GM23338 (cell line): ENCODE results near the gene TPX2. TPM values are rescaled to one million over a fixed set of nuclear protein-coding genes. Genes with fewer than 3 reads are reported as not detected.

ENCODE experiments used
- ATAC-seq: fragments of 200-7000 bp; cut with Tn5 transposase; 3 replicates; pipeline ENCODE4 v1.9.1; 2020
- DNase-seq: peaks from one replicate; pipeline ENCODE4 v3.0.0-alpha.2; 2015; ENCODE audit warnings: low spot score
- H2AFZ ChIP-seq: fragments of 200-600 bp; sonication (generic); 2 replicates; pipeline ENCODE4 v1.8.0; 2016; ENCODE audit warnings: antibody characterized with exemption, mild to moderate bottlenecking, moderate library complexity
- H3F3A ChIP-seq: fragments of 200-600 bp; sonication (generic); replicated peaks from 2 replicates; pipeline ENCODE4 v1.8.0; 2017; ENCODE audit warnings: antibody characterized with exemption, mixed run types, low read depth
- H3K27ac ChIP-seq: fragments of 200-600 bp; sonication (generic); 2 replicates; pipeline ENCODE4 v1.6.1; 2016; ENCODE audit warnings: low read depth
- H3K27me3 ChIP-seq: fragments of 200-600 bp; sonication (generic); 2 replicates; pipeline ENCODE4 v1.8.0; 2016; ENCODE audit warnings: mild to moderate bottlenecking, mixed run types, moderate library complexity; ENCODE audit not compliant: insufficient read depth
- H3K36me3 ChIP-seq: fragments of 200-600 bp; sonication (generic); 2 replicates; pipeline ENCODE4 v1.8.0; 2016; ENCODE audit warnings: mild to moderate bottlenecking; ENCODE audit not compliant: insufficient read depth
- H3K4me1 ChIP-seq: fragments of 200-600 bp; sonication (generic); 2 replicates; pipeline ENCODE4 v1.8.0; 2016; ENCODE audit warnings: mild to moderate bottlenecking, moderate library complexity; ENCODE audit not compliant: insufficient read depth
- H3K4me2 ChIP-seq: fragments of 200-600 bp; sonication (generic); 2 replicates; pipeline ENCODE4 v1.7.1; 2017; ENCODE audit warnings: mixed run types
- H3K4me3 ChIP-seq: fragments of 200-600 bp; sonication (generic); 2 replicates; pipeline ENCODE4 v1.6.1; 2016; ENCODE audit warnings: mixed run types
- H3K79me2 ChIP-seq: fragments of 200-600 bp; sonication (generic); replicated peaks from 2 replicates; pipeline ENCODE4 v1.8.0; 2017; ENCODE audit warnings: mild to moderate bottlenecking; ENCODE audit not compliant: insufficient read depth
- H3K9me2 ChIP-seq: fragments of 200-600 bp; sonication (generic); 2 replicates; pipeline ENCODE4 v1.8.0; 2017; ENCODE audit not compliant: insufficient read depth
- H4K20me1 ChIP-seq: fragments of 200-600 bp; sonication (generic); replicated peaks from 2 replicates; pipeline ENCODE4 v1.8.0; 2017; ENCODE audit warnings: mild to moderate bottlenecking; ENCODE audit not compliant: insufficient read depth
- H3K27ac Mint-ChIP-seq: 2 replicates; pipeline ENCODE4 v1.8.0; 2020; ENCODE audit warnings: inconsistent platforms, mild to moderate bottlenecking, moderate library complexity, mixed read lengths
- H3K27me3 Mint-ChIP-seq: 3 replicates; pipeline ENCODE4 v1.8.0; 2022; ENCODE audit warnings: low read depth, mild to moderate bottlenecking, moderate library complexity, mixed read lengths, inconsistent platforms; ENCODE audit not compliant: insufficient read depth, poor library complexity
- H3K36me3 Mint-ChIP-seq: 3 replicates; pipeline ENCODE4 v1.8.0; 2021; ENCODE audit warnings: low read depth, mild to moderate bottlenecking, inconsistent platforms, moderate library complexity, mixed read lengths
- H3K4me1 Mint-ChIP-seq: 3 replicates; pipeline ENCODE4 v1.8.0; 2020; ENCODE audit warnings: mild to moderate bottlenecking, inconsistent platforms, mixed read lengths
- H3K4me3 Mint-ChIP-seq: 3 replicates; pipeline ENCODE4 v1.8.0; 2021; ENCODE audit warnings: moderate library complexity, mild to moderate bottlenecking, inconsistent platforms, mixed read lengths
- H3K9me3 Mint-ChIP-seq: 3 replicates; pipeline ENCODE4 v1.8.0; 2020; ENCODE audit warnings: moderate library complexity, mild to moderate bottlenecking, inconsistent platforms, mixed read lengths
- CREB1 ChIP-seq: fragments of 250-450 bp; sonication (Bioruptor Pico); IDR thresholded peaks from 2 replicates; pipeline ENCODE4 v1.5.0; 2020; ENCODE audit warnings: low read depth, mild to moderate bottlenecking, moderate library complexity
- CTCF ChIP-seq, 2 experiments: fragments of 200-600 bp in 1 of 2; sonication (generic) in 1 of 2; conservative IDR thresholded peaks; 2 replicates each; pipeline versions ENCODE4 v1.5.1 to v1.6.1; 2016 to 2017; ENCODE audit warnings: antibody characterized with exemption in 2 of 2, low read depth in 2 of 2, mild to moderate bottlenecking in 2 of 2, moderate library complexity in 1 of 2
- ETS1 ChIP-seq: IDR thresholded peaks from 2 replicates; pipeline ENCODE4 v1.6.1; 2016; ENCODE audit warnings: antibody characterized with exemption
- EZH2 ChIP-seq: fragments of 200-600 bp; sonication (generic); IDR thresholded peaks from one replicate; pipeline ENCODE4 v1.8.0; 2017; ENCODE audit warnings: antibody characterized with exemption, mild to moderate bottlenecking, low read depth; ENCODE audit not compliant: unreplicated experiment
- EZH2phosphoT487 ChIP-seq: fragments of 200-600 bp; sonication (generic); IDR thresholded peaks from one replicate; pipeline ENCODE4 v1.8.1; 2018; ENCODE audit warnings: antibody characterized with exemption; ENCODE audit not compliant: unreplicated experiment
- JUNB ChIP-seq: IDR thresholded peaks from one replicate; pipeline ENCODE4 v1.6.1; 2016; ENCODE audit warnings: antibody characterized with exemption; ENCODE audit not compliant: unreplicated experiment
- NANOG ChIP-seq: IDR thresholded peaks from 2 replicates; pipeline ENCODE4 v1.6.1; 2016; ENCODE audit warnings: antibody characterized with exemption, borderline replicate concordance
- ZNF114 ChIP-seq: fragments of 250-450 bp; sonication (Bioruptor Pico); IDR thresholded peaks from 2 replicates; pipeline ENCODE4 v1.5.0; 2020; ENCODE audit warnings: mild to moderate bottlenecking, moderate library complexity
- ZNF331 ChIP-seq: fragments of 250-450 bp; sonication (Bioruptor Pico); IDR thresholded peaks from 2 replicates; pipeline ENCODE4 v1.5.0; 2020; ENCODE audit warnings: low read depth, mild to moderate bottlenecking, moderate library complexity
- ZNF462 ChIP-seq: fragments of 250-450 bp; sonication (Bioruptor Pico); IDR thresholded peaks from 2 replicates; pipeline ENCODE4 v1.5.0; 2020; ENCODE audit warnings: mild to moderate bottlenecking, moderate library complexity
- polyA plus RNA-seq: library from polyadenylated mRNA; unstranded; fragments of >200 nt; fragmentation: Nextera tagmentation; extraction: Ambion mirVana; gene quantifications from 2 replicates; pipeline ENCODE4 v1.2.1, GENCODE V29; 2016
- total RNA-seq: library from RNA; depleted of rRNA; stranded (reverse); fragments of >200 nt; shearing (Covaris generic); gene quantifications from 2 replicates; pipeline ENCODE4 v1.2.3, GENCODE V29; 2014

Gene TPX2
- total and polyA plus RNA-seq, 2 experiments from 2014 or later, result 101 to 159 TPM

GRCh38 chr20:31815408-31816188, 76.5 kb downstream of the TPX2 start:
- Mint-ChIP-seq H3K4me3 (no peak overlapping the region), H3K36me3 (no peaks in the 10 kb centered on the region), H3K27ac (peak overlapping the region; percentile 6; the same call in 1 of the 2 replicates), H3K27me3 (peaks cover 9% of the 10 kb centered on the region), H3K4me1 (peaks cover 9% of the 10 kb centered on the region), H3K9me3 (no peaks in the 10 kb centered on the region)
- DNase-seq (peak; percentile 57), ATAC-seq (peak; percentile 70)
- Histone ChIP-seq H3K27ac (peak overlapping the region; percentile 13; the same call in 1 of the 2 replicates), H3K4me3 (no peak overlapping the region), H3K36me3 (no peaks in the 10 kb centered on the region), H4K20me1 (peaks cover 7% of the 10 kb centered on the region), H2AFZ (no peak overlapping the region), H3K9me2 (no peaks in the 10 kb centered on the region), H3K4me1 (peaks cover 8% of the 10 kb centered on the region), H3K4me2 (peak overlapping the region; percentile 56; the same call in 1 of the 2 replicates), H3K79me2 (no peaks in the 10 kb centered on the region), H3K27me3 (no peaks in the 10 kb centered on the region), H3F3A (0 out of 2 replicates have a peak, but pooled peaks cover 6% of the 10 kb centered on the region)
- TF ChIP-seq JUNB (no peak), ZNF331 (CRISPR knock-in tag) (no peak), ETS1 (no peak), EZH2phosphoT487 (no peak), CTCF (conservative IDR thresholded peaks at IDR 0.05; ENCODE audit: low read depth in 2 of 2) (no peak), NANOG (no peak), CREB1 (CRISPR knock-in tag) (no peak), ZNF462 (CRISPR knock-in tag) (no peak), ZNF114 (CRISPR knock-in tag) (no peak), EZH2 (no peak)
